ENCODE data around the gene PPM1H. TPM values are rescaled to one million over a fixed set of nuclear protein-coding genes. Genes with fewer than 3 reads are reported as not detected.

The PPM1H gene
- total and polyA plus RNA-seq, 2 donors (not counting 1 experiment from before 2014, with no cell fraction given), result 0.01 TPM; not detected in 1

DNA sequence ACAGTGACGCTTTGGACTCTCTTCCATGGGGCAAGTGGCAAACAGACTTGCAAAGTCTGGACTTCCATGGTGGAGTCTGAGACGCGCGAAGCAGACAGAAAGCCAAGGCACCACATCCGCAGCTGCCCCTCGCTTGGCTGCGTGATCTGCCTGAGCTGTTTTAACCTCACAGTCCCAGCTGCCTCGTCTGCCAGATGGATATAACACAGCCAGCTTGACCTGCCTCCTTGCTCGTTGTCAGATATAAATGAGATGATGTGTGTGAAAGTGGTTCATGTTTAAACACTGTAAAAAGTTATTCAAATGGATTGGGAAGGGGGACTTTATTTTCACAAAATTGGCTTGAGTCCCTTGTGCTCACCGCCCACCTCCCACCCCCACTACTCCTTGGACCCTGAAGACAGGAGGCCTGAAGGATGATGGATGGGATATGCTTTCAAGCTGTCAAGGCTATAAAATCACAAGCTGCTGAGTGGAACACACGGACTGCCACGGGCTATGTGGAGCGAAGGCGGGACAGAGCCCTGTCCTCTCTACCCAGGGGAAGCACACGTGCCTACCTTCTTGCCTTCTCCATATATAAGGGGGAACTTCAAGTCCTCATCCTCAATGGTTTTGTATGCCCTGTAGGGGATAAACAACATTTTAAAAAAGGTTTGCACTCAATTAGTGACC is 241.4 kb downstream of the PPM1H start:
- H3K9me3 ChIP-seq (ENCODE audit: control extremely low read depth in 1 of 3, control insufficient read depth in 2 of 3, insufficient read depth in 1 of 3, low read length in 2 of 3), result no peaks in the 10 kb centered on the region
- Mint-ChIP-seq H3K4me3 (no peak overlapping the region), H3K27ac (no peak overlapping the region), H3K4me1 (no peaks in the 10 kb centered on the region), H3K9me3 (ENCODE audit: insufficient read depth) (no peaks in the 10 kb centered on the region), H3K27me3 (peaks cover 3% of the 10 kb centered on the region)
- H3K36me3 ChIP-seq (replicated peaks in 1 of 2; ENCODE audit: control extremely low read depth in 1 of 2, control insufficient read depth in 1 of 2, extremely low read depth in 1 of 2, insufficient read depth in 2 of 2, low read length in 1 of 2), result no peaks in the 10 kb centered on the region
- DNase-seq (no peak), ATAC-seq (ENCODE audit: low read depth) (no peak)
- no peak overlapping the region for H3K4me2 ChIP-seq (replicated peaks; ENCODE audit: low read depth, low read length, poor library complexity, severe bottlenecking)
- no peak overlapping the region for H3K9ac ChIP-seq (ENCODE audit: low read length)
- ChIA-PET CTCF (interaction anchor here (1.7 kb wide), 1 partner anchor 9 kb away, joined by 4 read pairs; no protein-coding TSS in a partner anchor), POLR2A (no interaction called here)
- H2AFZ ChIP-seq (ENCODE audit: insufficient read depth, low read depth, low read length, poor library complexity, severe bottlenecking), result no peak overlapping the region
- no peak for TF ChIP-seq EZH2 (IDR thresholded peaks at IDR 0.05; ENCODE audit: borderline replicate concordance, insufficient read depth, low read depth, low read length, poor library complexity, severe bottlenecking)
- TF ChIP-seq, protein P1, sequence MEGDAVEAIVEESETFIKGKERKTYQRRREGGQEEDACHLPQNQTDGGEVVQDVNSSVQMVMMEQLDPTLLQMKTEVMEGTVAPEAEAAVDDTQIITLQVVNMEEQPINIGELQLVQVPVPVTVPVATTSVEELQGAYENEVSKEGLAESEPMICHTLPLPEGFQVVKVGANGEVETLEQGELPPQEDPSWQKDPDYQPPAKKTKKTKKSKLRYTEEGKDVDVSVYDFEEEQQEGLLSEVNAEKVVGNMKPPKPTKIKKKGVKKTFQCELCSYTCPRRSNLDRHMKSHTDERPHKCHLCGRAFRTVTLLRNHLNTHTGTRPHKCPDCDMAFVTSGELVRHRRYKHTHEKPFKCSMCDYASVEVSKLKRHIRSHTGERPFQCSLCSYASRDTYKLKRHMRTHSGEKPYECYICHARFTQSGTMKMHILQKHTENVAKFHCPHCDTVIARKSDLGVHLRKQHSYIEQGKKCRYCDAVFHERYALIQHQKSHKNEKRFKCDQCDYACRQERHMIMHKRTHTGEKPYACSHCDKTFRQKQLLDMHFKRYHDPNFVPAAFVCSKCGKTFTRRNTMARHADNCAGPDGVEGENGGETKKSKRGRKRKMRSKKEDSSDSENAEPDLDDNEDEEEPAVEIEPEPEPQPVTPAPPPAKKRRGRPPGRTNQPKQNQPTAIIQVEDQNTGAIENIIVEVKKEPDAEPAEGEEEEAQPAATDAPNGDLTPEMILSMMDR (IDR thresholded peaks at IDR 0.05), result no peak
- 87% methylated on average over 10 of the region's 15 CpGs for WGBS (ENCODE audit: insufficient coverage)
- no peaks in the 10 kb centered on the region for H3K27me3 ChIP-seq (replicated peaks in 1 of 4; ENCODE audit: control extremely low read depth in 1 of 4, control insufficient read depth in 3 of 4, insufficient read depth in 4 of 4, low read length in 3 of 4)
- H3K4me3 ChIP-seq (ENCODE audit: control extremely low read depth in 1 of 5, extremely low read depth in 1 of 5, insufficient read depth in 1 of 5, low read depth in 2 of 5, low read length in 4 of 5), result no peak overlapping the region
- H3K27ac ChIP-seq (ENCODE audit: low read length in 2 of 2), result no peak overlapping the region
- H3K4me1 ChIP-seq (ENCODE audit: control insufficient read depth in 2 of 2, insufficient read depth in 2 of 2, low read length in 2 of 2), result no peaks in the 10 kb centered on the region
- H4K20me1 ChIP-seq (ENCODE audit: control insufficient read depth, insufficient read depth, low read length, poor library complexity, severe bottlenecking), result no peaks in the 10 kb centered on the region
- intact Hi-C loops (cut with micrococcal nuclease), result no loop called here
- no peaks in the 10 kb centered on the region for H3K79me2 ChIP-seq (ENCODE audit: control insufficient read depth, insufficient read depth, low read length)

DNA sequence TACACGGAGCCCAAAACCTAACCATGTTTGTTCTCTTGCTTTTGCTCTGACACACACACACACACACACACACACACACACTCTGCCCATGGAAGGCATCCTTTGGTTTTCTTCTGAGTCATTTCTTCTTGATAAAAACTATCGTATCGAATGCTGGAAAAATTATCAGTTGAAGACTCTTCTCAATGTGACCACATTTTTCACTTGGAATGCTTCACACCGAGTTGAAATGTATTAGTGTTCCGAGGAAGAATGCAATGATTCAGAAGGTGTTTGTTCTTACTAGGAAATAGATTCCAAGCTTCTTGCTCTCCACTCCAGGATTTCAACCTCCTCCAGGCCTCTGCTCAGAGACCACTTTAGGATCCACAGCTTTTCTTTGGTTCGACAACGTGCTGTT is 242.1 kb downstream of the PPM1H start:
- Mint-ChIP-seq H3K27ac (no peak overlapping the region), H3K9me3 (ENCODE audit: insufficient read depth) (no peaks in the 10 kb centered on the region), H3K27me3 (peaks cover 3% of the 10 kb centered on the region), H3K4me3 (no peak overlapping the region), H3K4me1 (no peaks in the 10 kb centered on the region)
- Histone ChIP-seq H3K36me3 (replicated peaks in 1 of 2; ENCODE audit: control extremely low read depth in 1 of 2, control insufficient read depth in 1 of 2, extremely low read depth in 1 of 2, insufficient read depth in 2 of 2, low read length in 1 of 2) (no peaks in the 10 kb centered on the region), H3K4me2 (replicated peaks; ENCODE audit: low read depth, low read length, poor library complexity, severe bottlenecking) (no peak overlapping the region), H3K27me3 (replicated peaks in 1 of 4; ENCODE audit: control extremely low read depth in 1 of 4, control insufficient read depth in 3 of 4, insufficient read depth in 4 of 4, low read length in 3 of 4) (no peaks in the 10 kb centered on the region), H4K20me1 (ENCODE audit: control insufficient read depth, insufficient read depth, low read length, poor library complexity, severe bottlenecking) (no peaks in the 10 kb centered on the region), H2AFZ (ENCODE audit: insufficient read depth, low read depth, low read length, poor library complexity, severe bottlenecking) (no peak overlapping the region), H3K79me2 (ENCODE audit: control insufficient read depth, insufficient read depth, low read length) (no peaks in the 10 kb centered on the region), H3K9ac (ENCODE audit: low read length) (no peak overlapping the region), H3K27ac (ENCODE audit: low read length in 2 of 2) (no peak overlapping the region), H3K4me1 (ENCODE audit: control insufficient read depth in 2 of 2, insufficient read depth in 2 of 2, low read length in 2 of 2) (no peaks in the 10 kb centered on the region), H3K4me3 (ENCODE audit: control extremely low read depth in 1 of 5, extremely low read depth in 1 of 5, insufficient read depth in 1 of 5, low read depth in 2 of 5, low read length in 4 of 5) (no peak overlapping the region), H3K9me3 (ENCODE audit: control extremely low read depth in 1 of 3, control insufficient read depth in 2 of 3, insufficient read depth in 1 of 3, low read length in 2 of 3) (no peaks in the 10 kb centered on the region)
- DNase-seq (no peak), ATAC-seq (ENCODE audit: low read depth) (no peak)
- TF ChIP-seq, protein P1 (IDR thresholded peaks at IDR 0.05), result no peak
- no peak for TF ChIP-seq EZH2 (IDR thresholded peaks at IDR 0.05; ENCODE audit: borderline replicate concordance, insufficient read depth, low read depth, low read length, poor library complexity, severe bottlenecking)
- CTCF ChIA-PET, result interaction anchor here (1.7 kb wide), 1 partner anchor 8 kb away, joined by 4 read pairs; no protein-coding TSS in a partner anchor
- intact Hi-C loops (cut with micrococcal nuclease), result no loop called here
- POLR2A ChIA-PET, result no interaction called here
- 96% methylated on average over 3 of the region's 7 CpGs for WGBS (ENCODE audit: insufficient coverage)

Measured in B cell (primary cell).